T1000 (cell line): ENCODE data around the gene UTF1.
"Not testable (repeated sequence)": the region's sequence is repeated elsewhere in the genome, so short reads cannot be mapped to it uniquely, and the experiment has no call there.

ENCODE experiments used
- DNase-seq: peaks from one replicate; lab custom pipeline; 2025; ENCODE audit warnings: mixed read lengths; lab: John Stamatoyannopoulos, UW

UTF1 gene

DNA sequence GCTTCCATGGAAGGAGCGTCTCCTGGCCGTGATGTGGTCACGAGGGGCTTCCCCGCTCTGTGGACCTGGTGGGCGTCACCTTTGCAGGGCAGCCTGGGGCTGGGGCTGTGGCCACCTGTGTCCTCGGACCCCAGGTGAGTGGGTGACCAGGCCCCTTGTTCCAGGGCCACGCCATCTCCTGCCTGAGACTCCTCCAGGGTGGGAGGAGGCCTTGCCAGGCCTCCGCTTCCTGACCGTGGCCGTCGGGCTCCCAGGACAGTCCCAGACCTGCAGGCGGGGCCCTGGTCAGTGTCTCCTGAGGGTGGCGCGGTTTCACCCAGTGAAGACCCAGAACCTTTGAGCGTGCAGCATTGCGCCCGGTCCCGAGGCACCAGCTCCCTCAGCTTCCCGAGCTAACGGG is 20.4 kb upstream of the UTF1 start:
- DNase-seq, result no peak

DNA sequence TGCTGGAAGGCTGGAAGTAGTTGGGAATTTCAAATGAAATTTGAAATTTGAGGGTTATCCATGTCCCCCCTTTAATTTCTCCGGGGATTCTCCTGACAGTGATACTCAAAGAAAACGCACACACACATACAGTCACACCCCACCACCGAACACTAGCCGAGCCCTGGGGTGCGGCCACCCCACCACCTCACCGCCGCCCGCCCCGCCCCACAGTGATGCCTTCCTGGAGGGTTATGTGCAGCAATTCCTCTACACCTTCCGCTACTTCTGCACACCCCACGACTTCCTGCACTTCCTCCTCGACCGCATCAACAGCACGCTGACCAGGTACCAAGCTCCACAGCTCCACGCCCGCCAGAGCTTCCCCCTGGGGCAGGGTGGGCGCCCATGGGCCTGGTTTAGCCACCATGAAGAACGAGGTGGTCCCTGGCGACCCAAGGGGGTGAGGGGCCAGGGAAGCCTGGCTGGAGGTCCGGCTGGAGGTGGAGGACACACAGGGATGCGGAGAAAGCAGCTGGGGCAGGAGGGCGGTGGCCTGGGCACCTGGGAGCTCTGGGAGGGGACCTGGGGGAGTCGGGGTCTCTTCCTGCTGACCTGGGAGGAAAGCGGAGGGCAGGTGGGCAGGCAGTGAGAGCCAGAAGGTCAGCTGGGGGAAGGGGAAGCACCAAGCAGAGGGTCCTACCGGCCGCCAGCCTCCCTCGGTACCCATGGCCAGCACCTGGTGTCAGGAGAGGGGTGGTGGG is 19.4 kb upstream of the UTF1 start:
- no peak for DNase-seq

DNA sequence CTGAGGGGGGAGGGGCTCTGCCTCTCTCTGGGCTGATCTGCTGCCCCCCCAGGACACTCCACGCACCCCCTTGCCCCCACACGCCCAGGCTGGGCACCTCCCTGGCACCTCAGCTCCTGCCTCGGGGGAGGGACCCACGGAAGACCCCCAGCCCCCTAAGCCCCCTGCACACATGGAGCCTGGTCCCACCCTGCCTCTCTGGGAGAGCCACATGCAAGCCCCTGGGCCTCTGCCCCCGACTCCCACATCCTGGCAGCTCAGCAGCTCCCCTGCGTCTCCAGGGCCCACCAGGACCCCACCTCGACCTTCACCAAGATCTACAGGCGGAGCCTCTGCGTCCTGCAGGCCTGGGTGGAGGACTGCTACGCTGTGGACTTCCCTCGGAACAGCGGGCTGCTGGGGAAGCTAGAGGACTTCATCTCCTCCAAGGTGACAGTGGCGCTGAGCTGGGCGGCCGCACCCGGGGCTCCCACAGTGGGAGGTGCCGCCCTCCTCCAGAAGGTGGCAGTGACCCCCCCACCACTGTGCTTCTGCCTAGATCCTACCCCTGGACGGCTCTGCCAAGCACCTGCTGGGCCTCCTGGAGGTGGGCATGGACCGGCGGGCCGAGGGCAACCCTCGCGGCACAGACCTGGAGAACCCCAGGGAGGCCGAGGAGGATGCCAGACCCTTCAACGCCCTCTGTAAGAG is 18.7 kb upstream of the UTF1 start:
- DNase-seq, result no peak

DNA sequence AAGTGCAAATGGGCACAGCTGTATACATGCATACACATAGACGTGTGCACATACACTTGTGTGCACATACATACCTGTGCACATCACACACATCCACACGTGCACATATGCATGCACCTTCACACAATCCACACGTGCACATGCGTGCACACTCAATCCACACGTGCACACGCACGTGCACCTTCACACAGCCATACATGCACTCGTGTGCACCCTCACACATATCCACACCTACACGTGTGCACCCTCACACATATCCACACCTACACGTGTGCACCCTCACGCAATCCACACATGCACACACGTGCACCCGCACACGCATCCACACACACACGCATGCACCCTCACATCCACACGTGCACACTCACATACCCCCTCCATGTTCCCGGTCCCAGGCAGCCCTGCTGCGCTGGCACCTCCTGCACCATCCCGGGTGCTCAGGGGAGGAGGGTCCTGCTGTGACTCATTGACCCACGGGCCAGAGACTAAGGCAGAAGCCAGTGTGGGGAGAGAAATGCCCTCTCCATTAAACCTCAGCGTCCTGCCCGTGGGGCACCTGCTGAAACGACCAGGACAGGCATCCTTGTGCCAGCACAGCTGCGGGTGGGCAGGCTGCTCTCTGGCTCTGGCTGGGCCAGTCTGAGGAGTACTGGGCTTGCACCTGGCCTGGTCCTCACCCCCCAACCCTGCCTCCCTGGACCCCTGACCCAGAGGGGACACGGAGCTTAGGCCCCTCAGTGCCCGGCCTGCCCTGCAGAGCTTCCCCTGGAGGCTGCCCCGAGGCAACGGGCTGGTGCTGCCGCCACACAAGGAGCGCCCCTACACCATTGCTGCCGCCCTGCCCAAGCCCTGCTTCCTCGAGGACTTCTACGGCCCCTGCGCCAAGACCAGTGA is 17.8 kb upstream of the UTF1 start:
- DNase-seq, result no peak

DNA sequence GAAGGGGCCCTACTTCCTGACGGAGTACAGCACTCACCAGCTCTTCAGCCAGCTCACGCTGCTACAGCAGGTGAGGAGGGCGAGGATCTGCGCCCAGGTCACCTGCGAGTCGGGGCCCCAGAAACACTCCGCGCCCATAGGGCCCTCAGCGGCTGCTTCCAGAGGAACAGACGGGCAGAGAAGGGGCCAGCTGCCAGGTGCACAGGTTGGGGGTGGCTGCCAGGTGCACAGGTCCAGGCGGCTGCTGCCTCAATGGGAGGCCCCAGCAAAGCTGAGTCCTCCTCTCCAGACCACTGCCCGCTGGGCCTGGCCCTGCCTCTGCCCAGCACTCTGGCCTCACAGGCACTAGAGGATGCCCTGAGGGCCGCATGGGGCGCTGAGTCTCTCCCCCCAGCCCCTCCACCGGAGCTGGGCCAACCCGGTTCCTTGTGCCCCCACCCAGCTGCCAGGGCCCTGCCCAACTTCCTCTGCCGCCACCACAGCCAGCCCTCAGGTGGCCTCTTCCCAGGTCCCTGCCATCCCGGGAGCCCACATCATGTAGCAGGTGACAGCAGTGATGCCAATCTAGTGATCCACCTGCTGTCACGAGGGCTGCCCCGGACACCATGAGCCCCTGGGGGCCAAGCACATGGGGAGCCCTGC is 17.0 kb upstream of the UTF1 start:
- no peak for DNase-seq

DNA sequence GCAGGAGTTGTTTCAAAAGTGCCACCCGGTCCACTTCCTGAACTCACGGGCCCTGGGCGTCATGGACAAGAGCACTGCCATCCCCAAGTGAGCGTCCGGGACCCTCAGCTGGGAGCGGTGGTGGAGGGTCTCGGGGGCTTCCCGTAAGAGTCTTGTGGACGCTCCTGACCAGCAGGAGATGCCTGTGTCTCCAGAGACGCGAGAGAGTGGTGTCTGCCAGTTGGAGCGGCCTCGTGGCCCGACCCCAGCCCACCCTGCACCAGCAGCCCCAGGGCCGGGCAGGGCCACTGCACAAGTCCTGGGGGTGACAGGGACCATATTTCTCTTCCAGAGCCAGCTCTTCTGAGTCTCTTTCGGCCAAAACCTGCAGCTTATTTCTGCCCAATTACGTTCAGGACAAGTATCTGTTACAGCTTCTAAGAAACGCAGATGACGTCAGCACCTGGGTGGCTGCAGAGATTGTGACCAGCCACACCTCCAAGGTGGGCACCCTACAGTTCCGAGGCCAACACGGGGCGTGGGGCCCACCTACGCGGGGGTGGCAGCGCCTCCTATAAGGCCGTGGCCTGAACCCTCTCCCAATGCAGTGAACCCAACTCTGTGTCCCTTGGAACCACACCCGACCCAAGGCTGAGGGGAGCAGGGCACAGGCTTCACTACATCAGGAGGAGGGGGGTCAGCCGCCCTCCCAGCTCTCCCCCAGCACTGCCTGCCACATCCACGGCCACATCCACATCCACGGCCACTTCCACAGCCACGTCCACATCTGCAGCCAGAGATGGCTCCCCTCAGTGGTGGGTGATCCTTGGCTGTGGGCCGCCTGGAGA is 16.2 kb upstream of the UTF1 start:
- DNase-seq, result no peak

DNA sequence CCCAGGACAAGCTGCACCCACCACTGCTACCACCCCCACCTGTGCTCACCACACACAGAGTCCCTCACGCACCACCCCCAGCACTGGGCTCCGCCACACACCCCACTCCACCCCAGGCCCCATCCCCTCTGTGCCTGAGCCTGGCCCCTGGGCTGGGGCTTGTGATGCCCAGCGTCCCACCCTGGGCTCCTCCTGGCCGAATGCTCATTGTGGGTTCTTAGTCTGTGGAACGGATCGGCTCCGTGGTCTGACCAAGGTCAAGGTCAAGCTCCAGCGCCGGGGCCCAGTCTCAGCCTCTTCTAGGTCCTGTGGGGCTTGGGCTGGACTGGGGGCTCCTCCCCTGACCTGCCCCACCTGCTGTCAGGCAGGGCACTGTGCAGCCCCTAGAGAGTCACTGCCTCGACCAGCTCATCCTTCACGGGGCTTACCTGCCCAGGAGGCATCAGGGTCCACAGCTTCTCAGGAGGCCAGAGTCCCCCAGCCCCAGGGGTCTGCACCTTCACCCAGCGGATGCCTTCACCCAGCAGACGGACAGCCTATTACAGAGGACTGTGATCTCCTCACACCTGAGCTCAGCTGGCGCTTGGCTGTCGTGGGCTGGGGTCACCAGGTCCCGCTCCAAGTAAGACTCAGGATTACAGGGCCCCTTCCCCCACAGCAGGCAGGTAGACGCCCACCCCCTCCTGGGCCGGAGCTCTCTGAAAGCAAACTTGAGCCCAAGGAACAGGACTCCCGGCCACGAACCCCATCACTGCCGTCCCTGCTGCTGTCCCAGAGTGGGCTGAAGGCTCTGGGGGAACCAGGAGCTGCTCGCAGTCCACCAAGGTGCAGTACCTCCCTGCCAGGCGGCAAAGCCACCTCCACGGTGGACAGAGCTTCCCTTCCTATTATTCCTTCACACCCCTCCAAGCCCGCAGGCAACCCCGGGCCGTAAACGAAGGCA is 15.3 kb upstream of the UTF1 start:
- DNase-seq, result no peak

DNA sequence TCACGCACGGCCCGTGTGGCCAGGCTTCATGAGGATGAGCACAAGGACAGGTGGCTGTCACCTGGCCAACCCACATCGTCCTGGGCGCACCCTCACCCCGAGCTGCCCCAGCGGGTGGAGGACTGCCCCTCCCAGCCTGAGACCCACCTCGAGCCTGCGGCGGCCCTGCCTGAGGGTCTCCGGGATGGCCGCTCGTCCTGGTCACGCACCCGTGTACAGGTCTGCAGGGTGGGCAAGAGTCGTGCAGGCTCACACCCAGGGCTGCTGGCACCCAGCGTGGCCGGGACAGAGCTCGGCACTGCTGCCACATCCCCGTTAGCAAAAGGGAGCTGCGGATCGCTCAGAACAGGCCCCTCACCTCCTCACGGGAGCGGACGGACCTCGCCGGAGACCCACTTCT is 14.4 kb upstream of the UTF1 start:
- DNase-seq, result no peak

DNA sequence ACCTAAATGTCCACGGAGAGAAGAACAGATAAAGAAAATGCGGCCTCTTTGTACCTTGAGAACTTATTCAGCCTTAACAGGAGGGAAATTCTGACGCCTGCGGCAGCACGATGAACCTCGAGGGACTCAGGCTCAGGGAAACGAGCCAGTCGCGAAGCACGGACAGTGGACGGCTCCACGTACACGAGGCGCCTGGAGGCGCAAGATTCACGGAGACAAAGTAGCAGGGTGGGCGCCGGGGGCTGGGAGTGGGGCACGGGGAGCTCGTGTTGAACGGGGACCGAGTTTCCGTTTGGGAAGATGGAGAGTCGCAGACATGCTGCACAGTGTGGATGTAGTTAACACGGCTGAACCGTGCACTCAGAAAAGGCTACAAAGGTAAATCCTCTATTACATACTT is 13.2 kb upstream of the UTF1 start:
- no peak for DNase-seq

DNA sequence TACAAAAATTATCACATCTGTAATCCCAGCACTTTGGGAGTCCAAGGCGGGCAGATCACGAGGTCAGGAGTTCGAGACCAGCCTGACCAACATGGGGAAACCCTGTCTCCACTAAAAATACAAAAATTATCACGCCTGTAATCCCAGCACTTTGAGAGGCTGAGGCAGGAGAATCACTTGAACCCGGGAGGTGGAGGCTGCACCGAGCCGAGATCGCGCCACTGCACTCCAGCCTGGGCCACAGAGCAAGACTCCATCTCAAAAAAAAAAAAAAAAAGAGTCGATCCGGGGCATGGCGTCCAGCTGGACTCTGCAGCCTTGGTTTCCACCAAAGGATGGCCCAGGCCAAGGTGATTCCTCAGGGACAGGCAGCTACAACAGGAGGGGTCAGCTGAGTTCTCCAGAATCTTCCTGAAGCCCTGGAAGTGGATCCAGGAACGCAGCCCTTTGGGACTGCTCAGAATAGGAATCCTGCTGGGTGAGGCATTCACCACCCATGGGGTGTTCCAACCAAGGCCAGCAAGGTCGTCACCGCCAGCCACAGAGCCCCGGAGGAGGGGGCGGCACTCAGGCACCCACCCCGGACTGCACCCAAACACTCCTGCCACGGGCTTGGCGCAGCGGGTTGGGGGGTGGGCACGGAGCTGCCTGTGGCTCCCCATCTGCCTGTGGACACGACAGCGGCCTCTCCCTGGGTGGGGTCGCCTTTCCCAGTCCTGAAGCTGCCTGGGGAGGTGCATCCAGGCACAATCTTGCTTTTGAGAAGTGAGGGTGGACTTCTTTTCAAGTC is 12.0 kb upstream of the UTF1 start:
- DNase-seq, result no peak

DNA sequence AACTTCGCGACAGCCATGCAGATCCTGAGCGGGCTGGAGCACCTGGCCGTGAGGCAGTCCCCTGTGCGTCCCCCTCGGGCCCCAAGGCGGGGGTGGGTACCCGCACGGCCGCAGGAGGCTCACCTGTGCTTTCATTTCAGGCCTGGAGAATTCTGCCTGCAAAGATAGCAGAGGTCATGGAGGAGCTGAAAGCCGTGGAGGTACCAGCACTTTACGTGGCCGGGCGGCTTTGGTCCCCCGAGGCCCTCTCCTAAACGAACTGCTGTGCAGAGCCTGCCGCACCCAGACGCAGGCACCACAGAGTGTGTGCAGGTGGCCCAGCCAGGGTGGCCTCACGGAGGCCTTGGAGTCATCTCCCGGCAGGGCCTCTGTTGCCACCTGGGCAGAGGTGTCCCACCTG is 11.1 kb upstream of the UTF1 start:
- DNase-seq, result no peak

DNA sequence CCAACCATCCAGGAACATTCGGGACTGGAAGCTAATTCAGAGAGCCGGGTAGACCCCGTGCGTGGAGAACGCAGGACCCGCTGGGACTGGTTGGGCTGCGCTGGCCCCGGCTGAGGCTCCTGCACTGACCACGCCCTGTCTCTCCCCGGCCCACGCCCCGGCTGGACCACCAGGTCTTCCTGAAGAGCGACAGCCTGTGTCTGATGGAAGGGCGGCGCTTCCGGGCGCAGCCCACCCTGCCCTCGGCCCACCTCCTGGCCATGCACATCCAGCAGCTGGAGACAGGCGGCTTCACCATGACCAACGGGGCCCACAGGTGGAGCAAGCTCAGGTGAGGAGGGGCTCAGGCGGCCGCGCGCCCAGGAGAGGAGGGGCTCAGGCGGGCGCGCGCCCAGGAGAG is 10.2 kb upstream of the UTF1 start:
- no peak for DNase-seq

DNA sequence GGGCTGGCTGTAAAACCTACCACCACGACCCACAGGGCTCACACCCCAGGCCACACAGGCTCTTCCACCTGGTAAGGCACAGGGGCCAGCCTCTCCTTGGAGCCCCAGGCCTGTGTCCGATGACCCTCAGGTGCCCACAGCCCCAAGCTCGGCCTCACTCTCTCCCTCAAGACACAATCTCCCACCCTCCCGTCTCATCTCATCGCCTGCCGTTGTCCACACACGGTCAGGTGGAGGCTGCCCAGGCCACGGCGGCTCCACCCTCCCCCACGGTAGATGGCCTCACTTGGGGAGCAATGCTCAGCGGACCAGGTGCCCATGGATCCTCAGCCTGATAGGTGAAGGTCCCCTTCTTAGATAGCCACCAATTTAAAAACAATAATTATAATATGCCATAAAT is 8.7 kb upstream of the UTF1 start:
- no peak for DNase-seq

DNA sequence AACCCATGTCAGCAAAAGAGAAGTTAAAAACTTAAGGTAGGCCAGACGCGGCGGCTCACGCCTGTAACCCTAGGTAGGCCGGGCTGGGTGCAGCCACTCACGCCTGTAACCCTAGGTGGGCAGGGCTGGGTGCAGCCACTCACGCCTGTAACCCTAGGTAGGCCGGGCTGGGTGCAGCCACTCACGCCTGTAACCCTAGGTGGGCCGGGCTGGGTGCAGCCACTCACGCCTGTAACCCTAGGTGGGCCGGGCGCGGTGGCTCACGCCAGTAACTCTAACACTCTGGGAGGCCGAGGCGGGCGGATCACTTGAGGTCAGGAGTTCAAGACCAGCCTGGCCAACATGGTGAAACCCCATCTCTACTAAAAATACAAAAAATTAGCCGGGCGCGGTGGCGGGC is 8.3 kb upstream of the UTF1 start:
- not testable (repeated sequence) for DNase-seq

DNA sequence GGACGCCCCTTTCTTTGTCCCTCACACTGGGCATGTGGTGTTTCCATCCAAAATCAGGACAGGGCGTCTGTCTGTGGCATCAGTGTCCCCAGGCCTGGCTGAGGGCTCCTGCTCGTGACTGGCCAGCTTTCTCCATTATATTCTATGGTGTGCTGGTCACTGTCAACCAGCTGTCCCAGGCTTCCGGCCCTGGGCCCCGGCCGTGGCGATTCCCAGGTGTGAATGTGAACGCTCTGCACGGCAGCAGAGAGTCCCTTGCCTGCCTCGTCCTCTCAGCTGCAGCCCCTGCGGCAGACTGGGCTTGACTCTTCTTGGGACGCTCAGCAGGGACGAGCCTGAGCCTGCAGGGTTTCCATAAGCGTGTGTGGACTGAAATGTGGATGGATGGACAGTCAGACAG is 5.9 kb upstream of the UTF1 start:
- no peak for DNase-seq

DNA sequence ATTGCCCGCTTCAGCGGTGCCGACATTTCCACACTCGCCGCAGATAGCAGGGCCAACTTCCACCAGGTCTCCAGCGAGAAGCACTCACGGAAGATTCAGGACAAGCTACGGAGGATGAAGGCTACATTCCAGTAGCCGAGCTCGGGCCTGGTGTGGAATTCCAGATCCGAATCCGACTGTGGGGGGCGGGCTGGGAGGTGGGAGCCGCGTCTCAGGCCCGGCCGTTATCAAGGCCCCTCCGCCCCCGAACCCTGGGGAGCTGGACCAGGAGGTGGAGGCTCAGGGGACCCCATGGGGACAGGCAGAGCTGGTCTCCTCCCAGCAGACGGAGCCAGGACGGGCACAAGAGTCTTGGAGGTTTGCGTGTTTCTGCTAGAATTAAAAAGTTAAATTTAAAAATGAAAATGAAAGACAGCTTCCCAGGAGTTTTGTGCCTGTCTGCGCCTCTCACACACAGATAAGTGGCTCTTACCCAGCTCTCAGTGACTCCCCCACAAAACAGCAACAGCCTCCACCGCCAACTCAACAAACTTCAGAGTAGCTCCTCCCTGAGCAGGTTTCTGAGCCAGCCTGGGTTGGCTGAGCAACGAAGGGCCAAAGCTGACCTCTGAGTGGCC is 5.2 kb upstream of the UTF1 start:
- DNase-seq, result no peak

DNA sequence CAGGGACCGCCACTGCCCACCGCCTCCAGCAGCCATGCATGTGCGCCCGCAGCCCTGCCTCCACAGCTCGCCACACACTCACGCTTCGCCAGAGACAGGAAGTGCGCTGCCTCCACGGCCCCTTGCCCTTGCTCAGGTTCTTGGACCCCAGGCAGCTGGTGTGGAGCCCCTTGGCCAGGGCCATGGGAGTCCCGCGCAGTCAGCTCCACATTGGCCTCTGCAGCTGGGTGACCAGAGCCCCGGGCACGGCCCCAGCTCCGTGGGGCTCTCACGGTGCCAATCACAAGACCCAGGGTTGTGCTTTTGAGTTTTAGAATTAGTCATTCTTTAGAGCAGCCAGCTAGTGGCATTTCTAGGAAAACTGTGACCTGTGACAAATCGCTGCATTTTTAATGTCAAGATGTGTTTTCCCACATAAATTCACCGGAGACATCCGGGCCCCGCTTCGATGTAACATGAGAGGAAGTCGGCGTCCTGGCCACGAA is 4.3 kb upstream of the UTF1 start:
- no peak for DNase-seq

DNA sequence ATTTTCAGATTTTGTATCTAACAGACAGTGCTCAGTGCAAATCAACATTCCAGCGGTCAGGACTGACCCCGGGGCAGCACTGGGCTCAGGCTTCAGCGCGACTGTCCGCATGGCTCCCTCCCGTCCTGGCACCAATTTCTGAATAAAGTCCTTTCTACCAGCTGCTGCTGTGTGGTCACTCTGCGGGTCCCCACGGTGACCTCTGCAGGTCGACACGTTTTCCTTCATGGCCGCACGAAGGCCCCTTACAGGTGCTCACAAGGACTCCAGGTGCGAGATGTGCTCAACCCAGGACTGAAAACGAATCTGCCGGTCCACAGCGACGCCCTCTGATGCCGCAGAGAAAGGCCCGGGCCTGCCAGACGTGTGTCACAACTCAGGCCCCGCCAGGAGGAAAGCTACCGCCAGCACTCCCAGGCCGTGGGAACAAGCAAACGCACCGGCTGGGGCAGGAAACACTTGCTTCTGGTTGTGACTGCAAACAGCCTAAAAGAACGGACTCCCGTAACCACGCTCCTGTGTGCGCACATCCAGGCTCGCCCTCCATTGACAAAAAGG is 3.7 kb upstream of the UTF1 start:
- no peak for DNase-seq

DNA sequence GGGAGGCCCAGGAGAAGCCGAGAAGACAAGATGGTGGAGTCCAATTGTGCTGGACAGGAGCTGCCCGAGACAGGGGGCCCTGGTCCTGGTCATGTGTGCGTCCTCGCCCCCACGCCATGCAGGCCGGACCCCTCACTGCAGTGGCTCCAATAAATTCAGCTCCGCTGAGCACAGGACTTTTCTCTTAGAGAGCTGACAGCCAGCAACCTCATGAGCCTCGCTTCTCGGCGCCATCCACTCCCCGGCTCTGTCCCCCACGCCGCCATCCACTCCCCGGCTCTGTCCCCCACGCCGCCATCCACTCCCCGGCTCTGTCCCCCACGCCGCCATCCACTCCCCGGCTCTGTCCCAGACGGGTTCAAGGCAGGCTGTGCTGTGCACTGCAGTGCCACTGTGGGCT is 2.8 kb upstream of the UTF1 start:
- no peak for DNase-seq
